Activated CD4-positive, alpha-beta memory T cell treated with anti-CD3 and anti-CD28 coated beads for 36 hours (primary cell): ENCODE measurements around the gene TAF5L. TPM values are rescaled to one million over a fixed set of nuclear protein-coding genes. Genes with fewer than 3 reads are reported as not detected.

Source experiments
- CTCF ChIA-PET: fragments of 350-600 bp; sonication (Branson Sonifier 250); formaldehyde crosslinking; loops from one replicate; lab custom pipeline; 2021; ENCODE audit warnings: antibody characterized with exemption, inconsistent platforms; lab: Charles Lee
- POLR2A ChIA-PET: fragments of 350-600 bp; sonication (Branson Sonifier 250); formaldehyde crosslinking; loops from one replicate; lab custom pipeline; 2021; ENCODE audit warnings: antibody characterized with exemption; lab: Charles Lee
- DNase-seq: peaks from one replicate; pipeline ENCODE4 v3.0.0-alpha.2; 2020
- H3K27ac Mint-ChIP-seq: one replicate; pipeline ENCODE4 v1.8.0; 2021; ENCODE audit warnings: mixed read lengths
- H3K27me3 Mint-ChIP-seq: one replicate; pipeline ENCODE4 v1.8.0; 2021; ENCODE audit warnings: mixed read lengths
- H3K36me3 Mint-ChIP-seq: one replicate; pipeline ENCODE4 v1.8.0; 2021; ENCODE audit warnings: mixed read lengths
- H3K4me1 Mint-ChIP-seq: one replicate; pipeline ENCODE4 v1.8.0; 2021; ENCODE audit warnings: low read depth, mixed read lengths
- H3K4me3 Mint-ChIP-seq: one replicate; pipeline ENCODE4 v1.8.0; 2021; ENCODE audit warnings: mild to moderate bottlenecking, mixed read lengths
- H3K9me3 Mint-ChIP-seq: one replicate; pipeline ENCODE4 v1.8.0; 2021; ENCODE audit warnings: mixed read lengths
- intact Hi-C: fragments of 100-400 bp; cut with micrococcal nuclease; formaldehyde crosslinking; loops from one replicate; pipeline ENCODE4 v1.15.1; 2023
- total RNA-seq, 2 experiments: library from RNA; stranded (reverse); gene quantifications; one replicate each; pipeline ENCODE4 v1.2.3, GENCODE V29; 2021

TAF5L gene
- total RNA-seq, 2 experiments from 2014 or later = 14.1 to 17.8 TPM

GRCh38 chr1:229641306-229641705 is 15.4 kb upstream of the TAF5L start:
- no peak for DNase-seq
- no peaks in the 10 kb centered on the region for H3K27me3 Mint-ChIP-seq
- no peak overlapping the region for H3K27ac Mint-ChIP-seq
- intact Hi-C loops = no loop called here
- no peaks in the 10 kb centered on the region for H3K4me1 Mint-ChIP-seq
- no peaks in the 10 kb centered on the region for H3K9me3 Mint-ChIP-seq
- no peak overlapping the region for H3K4me3 Mint-ChIP-seq
- ChIA-PET CTCF (no interaction called here), POLR2A (no interaction called here)
- H3K36me3 Mint-ChIP-seq = peaks cover 31% of the 10 kb centered on the region

- peaks cover 31% of the 10 kb centered on the region for H3K36me3 Mint-ChIP-seq
- ChIA-PET POLR2A (no interaction called here), CTCF (no interaction called here)
- no peaks in the 10 kb centered on the region for H3K4me1 Mint-ChIP-seq
- no peaks in the 10 kb centered on the region for H3K9me3 Mint-ChIP-seq
- H3K4me3 Mint-ChIP-seq = no peak overlapping the region
- intact Hi-C loops = no loop called here
- no peaks in the 10 kb centered on the region for H3K27me3 Mint-ChIP-seq
- no peak overlapping the region for H3K27ac Mint-ChIP-seq
- no peak for DNase-seq
Measured at GRCh38 chr1:229640455-229640854, 14.5 kb upstream of the TAF5L start.

GRCh38 chr1:229637746-229638145 is 11.8 kb upstream of the TAF5L start:
- ChIA-PET POLR2A (no interaction called here), CTCF (no interaction called here)
- Mint-ChIP-seq H3K27ac (no peak overlapping the region), H3K4me3 (no peak overlapping the region), H3K9me3 (no peaks in the 10 kb centered on the region), H3K27me3 (no peaks in the 10 kb centered on the region), H3K4me1 (no peaks in the 10 kb centered on the region), H3K36me3 (peaks cover 38% of the 10 kb centered on the region)
- intact Hi-C loops = no loop called here
- no peak for DNase-seq

GRCh38 chr1:229636042-229636441 is 10.1 kb upstream of the TAF5L start:
- H3K36me3 Mint-ChIP-seq = peaks cover 43% of the 10 kb centered on the region
- no peaks in the 10 kb centered on the region for H3K9me3 Mint-ChIP-seq
- H3K27me3 Mint-ChIP-seq = no peaks in the 10 kb centered on the region
- no peak overlapping the region for H3K27ac Mint-ChIP-seq
- no peak overlapping the region for H3K4me3 Mint-ChIP-seq
- ChIA-PET CTCF (no interaction called here), POLR2A (no interaction called here)
- DNase-seq = no peak
- peaks cover 7% of the 10 kb centered on the region for H3K4me1 Mint-ChIP-seq
- intact Hi-C loops = no loop called here

GRCh38 chr1:229631966-229632365 is 6.0 kb upstream of the TAF5L start:
- H3K36me3 Mint-ChIP-seq = peaks cover 47% of the 10 kb centered on the region
- ChIA-PET CTCF (interaction anchor here (1.5 kb wide), 1 partner anchor 967 kb away, joined by 3 read pairs; no protein-coding TSS in a partner anchor), POLR2A (interaction anchor here (0.7 kb wide), 1 partner anchor 414 kb away, joined by 3 read pairs; no protein-coding TSS in a partner anchor)

GRCh38 chr1:229631148-229631547 is 5.2 kb upstream of the TAF5L start:
- ChIA-PET POLR2A (no interaction called here), CTCF (interaction anchor here (1.5 kb wide), 1 partner anchor 967 kb away, joined by 3 read pairs; no protein-coding TSS in a partner anchor)
- Mint-ChIP-seq H3K4me3 (no peak overlapping the region), H3K36me3 (peaks cover 41% of the 10 kb centered on the region), H3K9me3 (no peaks in the 10 kb centered on the region), H3K27me3 (no peaks in the 10 kb centered on the region), H3K27ac (no peak overlapping the region), H3K4me1 (peaks cover 42% of the 10 kb centered on the region)
- intact Hi-C loops = no loop called here
- DNase-seq = no peak

More at GRCh38 chr1:229631966-229632365, 6.0 kb upstream of the TAF5L start:
- no peak for DNase-seq
- Mint-ChIP-seq H3K27ac (no peak overlapping the region), H3K27me3 (no peaks in the 10 kb centered on the region), H3K4me1 (peaks cover 38% of the 10 kb centered on the region), H3K9me3 (no peaks in the 10 kb centered on the region), H3K4me3 (no peak overlapping the region)
- intact Hi-C loops = no loop called here

- H3K27ac Mint-ChIP-seq = no peak overlapping the region
- POLR2A ChIA-PET = no interaction called here
- peaks cover 26% of the 10 kb centered on the region for H3K36me3 Mint-ChIP-seq
- intact Hi-C loops = loop anchor here (10.0 kb wide), 1 partner anchor 374 kb away; no protein-coding TSS in a partner anchor
- no peak for DNase-seq
- no peaks in the 10 kb centered on the region for H3K27me3 Mint-ChIP-seq
- H3K4me3 Mint-ChIP-seq = no peak overlapping the region
- peaks cover 50% of the 10 kb centered on the region for H3K4me1 Mint-ChIP-seq
- CTCF ChIA-PET = interaction anchor here (1.1 kb wide), 1 partner anchor 32 kb away, joined by 5 read pairs; no protein-coding TSS in a partner anchor
- H3K9me3 Mint-ChIP-seq = no peaks in the 10 kb centered on the region
Measured at GRCh38 chr1:229629261-229629660, 3.3 kb upstream of the TAF5L start.

- intact Hi-C loops = loop anchor here (2.0 to 10.0 kb wide), 3 partner anchors 32 to 372 kb away; partner anchors contain the start of gene NUP133
- Mint-ChIP-seq H3K27me3 (no peaks in the 10 kb centered on the region), H3K27ac (peak overlapping the region; percentile 89), H3K9me3 (no peaks in the 10 kb centered on the region), H3K36me3 (peaks cover 25% of the 10 kb centered on the region), H3K4me1 (peaks cover 65% of the 10 kb centered on the region), H3K4me3 (peak overlapping the region; percentile 99)
- no peak for DNase-seq
- CTCF ChIA-PET = interaction anchor here (2.7 kb wide), 1 partner anchor 68 kb away, joined by 14 read pairs; the partner anchor contains the start of gene ABCB10
- POLR2A ChIA-PET = interaction anchor here (1.3 to 1.5 kb wide), 2 partner anchors 69 to 119 kb away, joined by 5 to 7 read pairs; partner anchors contain the start of genes ABCB10 and NUP133
Measured at GRCh38 chr1:229627003-229627402, 1.1 kb upstream of the TAF5L start.

GRCh38 chr1:229625071-229625914 is 629 bp downstream of the TAF5L start:
- peaks cover 65% of the 10 kb centered on the region for H3K4me1 Mint-ChIP-seq

GRCh38 chr1:229624521-229625070 is 1.3 kb downstream of the TAF5L start:
- ChIA-PET CTCF (interaction anchor here (1.3 to 1.8 kb wide), 3 partner anchors 37 to 67 kb away, joined by 4 to 9 read pairs (median 5); partner anchors contain the start of gene ABCB10), POLR2A (interaction anchor here (0.6 to 1.8 kb wide), 4 partner anchors 35 to 370 kb away, joined by 3 to 7 read pairs (median 4); partner anchors contain the start of gene ABCB10)
- intact Hi-C loops = loop anchor here (10.0 kb wide), 1 partner anchor 370 kb away; no protein-coding TSS in a partner anchor
- Mint-ChIP-seq H3K4me3 (peak overlapping the region; percentile 88), H3K27ac (peak overlapping the region; percentile 71), H3K9me3 (no peaks in the 10 kb centered on the region), H3K36me3 (peaks cover 11% of the 10 kb centered on the region), H3K4me1 (peaks cover 65% of the 10 kb centered on the region), H3K27me3 (no peaks in the 10 kb centered on the region)
- no peak for DNase-seq

More at GRCh38 chr1:229625071-229625914, 629 bp downstream of the TAF5L start:
- Mint-ChIP-seq H3K36me3 (peaks cover 18% of the 10 kb centered on the region), H3K27me3 (no peaks in the 10 kb centered on the region), H3K27ac (peak overlapping the region; percentile 71), H3K4me3 (peak overlapping the region; percentile 99), H3K9me3 (no peaks in the 10 kb centered on the region)
- ChIA-PET CTCF (interaction anchor here (1.3 to 2.7 kb wide), 4 partner anchors 36 to 68 kb away, joined by 4 to 14 read pairs (median 7); partner anchors contain the start of gene ABCB10), POLR2A (interaction anchor here (1.1 to 1.8 kb wide), 4 partner anchors 66 to 117 kb away, joined by 3 to 7 read pairs (median 6); partner anchors contain the start of genes ABCB10 and NUP133)
- intact Hi-C loops = loop anchor here (10.0 kb wide), 1 partner anchor 370 kb away; no protein-coding TSS in a partner anchor
- peak; percentile 65 for DNase-seq

- no peak for DNase-seq
- Mint-ChIP-seq H3K9me3 (no peaks in the 10 kb centered on the region), H3K27ac (no peak overlapping the region), H3K27me3 (no peaks in the 10 kb centered on the region), H3K4me3 (peak overlapping the region; percentile 40), H3K4me1 (peaks cover 67% of the 10 kb centered on the region), H3K36me3 (peaks cover 8% of the 10 kb centered on the region)
- POLR2A ChIA-PET = interaction anchor here (0.8 to 1.8 kb wide), 2 partner anchors 64 to 369 kb away, joined by 3 to 7 read pairs; partner anchors contain the start of gene ABCB10
- CTCF ChIA-PET = interaction anchor here (1.7 to 1.8 kb wide), 2 partner anchors 37 to 65 kb away, joined by 5 to 9 read pairs; partner anchors contain the start of gene ABCB10
- intact Hi-C loops = loop anchor here (10.0 kb wide), 1 partner anchor 369 kb away; no protein-coding TSS in a partner anchor
Measured at GRCh38 chr1:229623838-229624237, 2.1 kb downstream of the TAF5L start.
